Measurements from ENCODE around the gene OR6Q1.

DNA sequence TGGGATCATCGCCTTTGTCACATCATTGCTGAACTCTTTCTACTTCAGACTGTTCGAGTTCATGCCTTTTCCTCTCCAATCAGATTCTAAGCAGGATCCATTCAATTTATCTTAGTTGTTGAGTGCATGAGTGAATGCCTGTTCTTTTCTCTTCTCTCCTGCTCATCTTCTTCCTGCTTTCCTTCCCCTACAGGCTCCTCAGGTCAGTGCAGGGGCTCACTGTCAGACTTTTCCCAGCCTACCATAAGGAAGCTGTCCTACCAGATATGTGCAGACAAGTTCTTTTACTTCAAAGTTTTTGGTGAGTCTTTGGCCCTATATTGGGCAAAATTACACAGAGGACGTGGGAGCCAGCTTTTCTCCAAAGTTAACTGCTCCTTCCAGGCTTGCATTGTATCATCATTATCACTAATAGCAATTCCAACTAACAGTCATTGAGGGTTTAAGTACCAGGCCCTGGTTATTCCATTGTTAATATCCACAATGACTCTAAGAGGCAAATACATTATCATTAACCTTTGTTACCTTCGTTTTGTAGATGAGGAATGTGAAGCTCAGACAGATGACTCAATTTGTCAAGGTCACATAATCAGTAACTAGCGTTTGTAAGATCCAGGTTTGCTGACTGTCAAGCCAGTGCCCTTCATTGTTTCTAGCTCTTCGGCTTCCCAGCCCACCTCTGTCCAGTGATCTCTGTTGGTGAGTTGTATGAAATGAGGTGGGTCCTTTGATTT is 30.4 kb downstream of the OR6Q1 start:
- no peak for TF ChIP-seq EZH2phosphoT487 (IDR thresholded peaks at IDR 0.05; ENCODE audit: borderline replicate concordance)
- TF ChIP-seq, protein P1, sequence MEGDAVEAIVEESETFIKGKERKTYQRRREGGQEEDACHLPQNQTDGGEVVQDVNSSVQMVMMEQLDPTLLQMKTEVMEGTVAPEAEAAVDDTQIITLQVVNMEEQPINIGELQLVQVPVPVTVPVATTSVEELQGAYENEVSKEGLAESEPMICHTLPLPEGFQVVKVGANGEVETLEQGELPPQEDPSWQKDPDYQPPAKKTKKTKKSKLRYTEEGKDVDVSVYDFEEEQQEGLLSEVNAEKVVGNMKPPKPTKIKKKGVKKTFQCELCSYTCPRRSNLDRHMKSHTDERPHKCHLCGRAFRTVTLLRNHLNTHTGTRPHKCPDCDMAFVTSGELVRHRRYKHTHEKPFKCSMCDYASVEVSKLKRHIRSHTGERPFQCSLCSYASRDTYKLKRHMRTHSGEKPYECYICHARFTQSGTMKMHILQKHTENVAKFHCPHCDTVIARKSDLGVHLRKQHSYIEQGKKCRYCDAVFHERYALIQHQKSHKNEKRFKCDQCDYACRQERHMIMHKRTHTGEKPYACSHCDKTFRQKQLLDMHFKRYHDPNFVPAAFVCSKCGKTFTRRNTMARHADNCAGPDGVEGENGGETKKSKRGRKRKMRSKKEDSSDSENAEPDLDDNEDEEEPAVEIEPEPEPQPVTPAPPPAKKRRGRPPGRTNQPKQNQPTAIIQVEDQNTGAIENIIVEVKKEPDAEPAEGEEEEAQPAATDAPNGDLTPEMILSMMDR (conservative IDR thresholded peaks at IDR 0.05; ENCODE audit: low read length): no peak

Data from Loucy (cell line).